C4-2B (cell line): ENCODE results near the gene MED29.

Source experiments
- H3K27ac ChIP-seq: fragments of 450-650 bp; 2 replicates; pipeline ENCODE4 v1.5.1; 2017
- ZFX ChIP-seq: fragments of 450-650 bp; IDR thresholded peaks from 2 replicates; pipeline ENCODE4 v1.6.1; 2017
- TF ChIP-seq, protein P1 (sequence below): fragments of 450-650 bp; conservative IDR thresholded peaks from 2 replicates; pipeline ENCODE4 v1.5.1; 2017; ENCODE audit warnings: mild to moderate bottlenecking

Gene MED29

DNA sequence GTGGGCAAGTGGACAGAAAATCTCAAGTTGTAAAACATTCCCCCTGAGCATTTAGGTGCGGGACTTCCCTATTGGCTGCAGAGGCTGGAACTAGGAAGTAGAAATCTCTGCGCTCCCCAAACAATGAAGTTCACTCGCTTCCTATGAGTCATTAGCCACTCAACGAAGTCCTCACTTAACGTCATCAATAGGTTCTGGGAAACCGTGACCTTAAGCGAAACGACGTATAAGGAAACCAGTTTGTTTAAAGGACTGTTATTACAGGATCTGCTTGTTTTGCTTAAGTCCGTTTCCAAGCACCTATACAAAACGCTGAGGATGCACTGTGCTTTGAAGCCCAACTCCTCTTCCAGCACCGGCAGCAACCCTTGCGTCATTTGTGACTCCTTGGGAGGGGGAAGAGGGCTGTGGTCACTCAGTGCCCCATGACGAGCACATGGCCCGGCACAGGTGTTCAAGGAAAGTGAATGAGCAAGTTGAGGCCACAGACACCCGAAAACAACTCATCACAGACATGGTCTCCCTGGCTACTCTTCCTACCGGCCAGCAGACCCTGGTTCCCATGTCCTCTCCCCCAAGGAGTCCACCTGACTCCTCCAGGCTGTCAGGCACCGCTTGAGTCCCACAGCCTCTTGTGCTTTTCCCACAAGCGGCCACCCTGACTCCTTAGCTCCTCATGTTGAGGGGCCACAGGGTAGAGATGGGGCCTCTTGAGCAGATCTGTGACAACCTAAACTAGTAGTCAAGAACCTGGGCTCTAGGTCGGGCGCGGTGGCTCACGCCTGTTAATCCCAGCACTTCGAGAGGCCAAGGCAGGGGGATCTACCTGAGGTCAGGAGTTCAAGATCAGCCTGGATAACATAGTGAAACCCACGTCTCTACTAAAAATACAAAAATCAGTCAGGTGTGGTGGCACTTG is 39.8 kb downstream of the MED29 start:
- H3K27ac ChIP-seq: peak overlapping the region; percentile 87
- TF ChIP-seq, protein P1, sequence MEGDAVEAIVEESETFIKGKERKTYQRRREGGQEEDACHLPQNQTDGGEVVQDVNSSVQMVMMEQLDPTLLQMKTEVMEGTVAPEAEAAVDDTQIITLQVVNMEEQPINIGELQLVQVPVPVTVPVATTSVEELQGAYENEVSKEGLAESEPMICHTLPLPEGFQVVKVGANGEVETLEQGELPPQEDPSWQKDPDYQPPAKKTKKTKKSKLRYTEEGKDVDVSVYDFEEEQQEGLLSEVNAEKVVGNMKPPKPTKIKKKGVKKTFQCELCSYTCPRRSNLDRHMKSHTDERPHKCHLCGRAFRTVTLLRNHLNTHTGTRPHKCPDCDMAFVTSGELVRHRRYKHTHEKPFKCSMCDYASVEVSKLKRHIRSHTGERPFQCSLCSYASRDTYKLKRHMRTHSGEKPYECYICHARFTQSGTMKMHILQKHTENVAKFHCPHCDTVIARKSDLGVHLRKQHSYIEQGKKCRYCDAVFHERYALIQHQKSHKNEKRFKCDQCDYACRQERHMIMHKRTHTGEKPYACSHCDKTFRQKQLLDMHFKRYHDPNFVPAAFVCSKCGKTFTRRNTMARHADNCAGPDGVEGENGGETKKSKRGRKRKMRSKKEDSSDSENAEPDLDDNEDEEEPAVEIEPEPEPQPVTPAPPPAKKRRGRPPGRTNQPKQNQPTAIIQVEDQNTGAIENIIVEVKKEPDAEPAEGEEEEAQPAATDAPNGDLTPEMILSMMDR: no peak
- no peak for TF ChIP-seq ZFX

DNA sequence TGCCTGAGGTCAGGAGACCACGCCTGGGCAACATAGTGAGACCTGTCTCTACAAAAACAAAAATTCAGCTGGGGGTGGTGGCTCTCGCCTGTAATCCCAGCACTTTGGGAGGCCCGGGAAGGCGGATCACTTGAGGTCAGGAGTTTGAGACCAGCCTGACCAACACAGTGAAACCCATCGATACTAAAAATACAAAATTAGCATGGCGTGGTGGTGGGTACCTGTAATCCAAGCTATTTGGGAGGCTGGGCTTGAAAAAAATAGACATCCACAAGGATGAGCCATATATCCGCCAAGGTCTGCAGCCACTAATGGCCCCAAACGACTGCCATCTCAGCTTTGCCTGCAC is 41.5 kb downstream of the MED29 start:
- TF ChIP-seq, protein P1: no peak
- no peak for TF ChIP-seq ZFX
- H3K27ac ChIP-seq: peak overlapping the region; percentile 87

DNA sequence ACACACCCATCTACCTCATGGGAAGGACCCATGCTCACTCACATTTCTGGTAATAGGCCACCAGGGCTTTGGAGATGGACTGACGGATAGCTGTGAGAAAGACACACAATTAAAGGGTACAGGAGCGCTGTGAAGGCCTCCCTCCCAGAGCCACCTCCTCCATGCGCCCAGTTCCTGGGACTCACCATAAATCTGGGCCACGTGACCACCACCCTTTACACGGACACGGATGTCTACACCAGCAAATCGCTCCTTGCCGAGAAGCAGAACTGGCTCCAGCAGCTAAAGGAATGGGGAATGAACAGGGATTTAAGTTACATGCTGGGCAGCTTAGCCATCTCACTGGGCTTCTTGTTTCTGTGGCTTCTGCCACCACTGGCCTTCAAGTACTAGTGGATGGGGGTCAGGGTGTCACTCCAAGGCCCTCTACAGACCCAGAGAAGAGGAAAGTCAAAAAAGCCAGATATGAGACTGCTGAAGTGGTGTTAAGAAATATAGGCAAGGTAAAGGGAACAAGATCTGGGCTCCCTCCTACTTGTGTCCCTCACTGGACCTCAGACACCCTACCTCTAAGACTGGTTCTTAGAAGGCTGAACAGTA is 42.4 kb downstream of the MED29 start:
- H3K27ac ChIP-seq: peak overlapping the region; percentile 95

DNA sequence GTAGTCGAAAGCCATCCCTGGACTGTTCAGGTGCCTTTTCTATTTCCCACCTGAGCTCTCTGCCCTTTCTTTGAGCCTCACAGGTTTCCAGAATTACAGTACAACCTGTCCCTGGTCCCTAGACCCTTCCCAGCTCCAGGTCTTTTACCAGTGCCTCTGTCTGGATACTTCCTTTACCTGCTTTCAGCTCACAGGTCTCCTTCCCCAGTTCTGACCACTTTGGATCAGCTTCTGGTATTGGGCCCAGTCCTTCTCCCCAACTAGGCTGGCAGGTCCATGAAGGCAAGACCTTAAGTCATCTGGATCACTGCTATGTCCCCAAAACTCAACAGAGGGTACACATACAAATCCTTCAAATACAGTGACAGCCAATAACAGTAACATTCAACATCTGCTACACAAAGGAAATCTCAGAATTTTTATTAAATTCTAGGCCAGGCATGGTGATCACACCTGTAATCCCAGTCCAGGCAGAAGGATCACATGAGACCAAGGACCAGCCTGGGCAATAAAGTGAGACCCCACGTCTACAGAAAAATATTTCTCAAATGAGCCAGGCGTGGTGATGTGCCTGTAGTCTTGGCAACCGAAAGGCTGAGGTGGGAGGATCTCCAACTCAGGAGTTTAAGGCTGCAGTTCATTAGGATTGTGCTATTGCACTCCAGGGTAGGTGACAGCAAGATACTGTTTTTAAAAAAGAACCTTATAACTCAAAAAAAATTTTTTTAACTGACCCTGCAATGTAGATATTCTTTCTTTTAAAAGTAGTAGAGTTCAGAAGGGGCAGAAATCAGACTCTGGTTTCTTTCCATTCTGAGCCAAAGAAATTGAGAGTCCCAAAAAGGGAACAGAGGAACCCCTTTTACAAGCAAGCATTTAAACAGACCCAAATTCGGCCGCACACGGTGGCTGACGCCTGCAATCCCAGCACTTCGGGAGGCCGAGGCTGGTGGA is 43.2 kb downstream of the MED29 start:
- peak overlapping the region; percentile 95 for H3K27ac ChIP-seq
- TF ChIP-seq, protein P1: no peak
- no peak for TF ChIP-seq ZFX

More for the DNA sequence above, 42.4 kb downstream of the MED29 start:
- no peak for TF ChIP-seq ZFX
- TF ChIP-seq, protein P1: no peak

DNA sequence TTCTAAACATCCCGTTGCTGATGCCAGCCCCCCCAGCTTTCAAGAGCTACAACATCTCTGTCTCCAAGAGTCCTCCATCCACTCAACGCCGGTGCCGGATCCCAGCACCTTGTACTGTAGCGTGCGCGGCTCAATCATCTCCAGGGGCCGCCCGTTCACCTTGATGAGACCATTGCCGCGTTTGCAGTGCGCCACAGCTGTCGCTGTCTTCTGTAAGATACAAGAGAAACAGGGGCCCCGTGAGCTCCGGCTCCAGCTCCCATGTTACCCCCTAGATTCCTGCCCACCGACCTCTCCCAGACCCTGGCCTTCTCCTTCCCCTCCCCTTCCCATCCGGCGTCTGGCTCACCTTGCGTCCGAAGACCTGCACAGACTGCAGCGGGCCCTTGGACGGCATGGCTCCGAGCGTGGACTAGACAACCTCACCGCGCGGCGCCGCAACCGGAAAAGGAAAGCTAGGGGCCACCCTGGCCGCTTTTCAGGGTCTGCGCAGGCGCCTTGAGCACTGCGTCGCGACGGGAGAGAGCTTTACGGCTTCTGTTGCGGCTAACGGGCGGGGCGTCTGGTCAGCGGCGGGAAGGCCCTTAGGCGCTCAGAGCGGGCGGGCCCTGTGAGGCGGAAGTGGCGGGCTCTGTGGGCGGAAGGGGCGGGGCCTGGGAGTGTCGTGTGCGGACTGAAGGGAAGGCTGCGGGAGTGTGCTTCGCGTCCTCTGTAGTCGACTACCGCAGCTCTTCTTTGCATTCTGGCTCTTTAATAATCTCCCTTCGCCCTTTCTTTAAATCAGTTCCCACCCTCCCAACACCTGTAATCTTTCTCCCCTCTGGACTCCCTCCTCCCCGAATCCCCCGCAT is 44.5 kb downstream of the MED29 start, which contains the start of gene RPS16:
Gene RPS16 (minus strand): TSS at position 451 of the 851 bp plus-strand sequence. CDS start 54 bp downstream, at position 397.
- TF ChIP-seq ZFX: no peak
- TF ChIP-seq, protein P1: no peak
- H3K27ac ChIP-seq: peak within 1 kb of the TSS; percentile 95

DNA sequence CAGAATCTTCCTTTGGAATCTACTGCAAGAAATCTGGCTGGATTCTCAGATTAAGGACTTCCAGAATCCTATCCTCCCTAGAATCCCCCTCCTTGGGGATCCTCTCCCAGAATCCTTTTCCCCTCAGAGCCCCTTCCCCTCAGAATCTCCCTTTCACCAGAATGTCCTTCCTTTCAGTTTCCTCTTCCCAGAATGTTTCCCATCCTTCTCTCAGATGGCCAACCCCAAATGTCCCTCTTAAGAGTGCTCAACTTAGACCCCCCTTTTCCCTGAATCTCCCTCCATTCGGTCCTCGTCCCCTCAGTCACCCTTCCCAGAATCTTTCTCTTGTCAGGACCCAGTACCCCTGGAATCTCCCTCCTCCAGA is 45.2 kb downstream of the MED29 start:
- TF ChIP-seq, protein P1: no peak
- TF ChIP-seq ZFX: no peak
- H3K27ac ChIP-seq: peak overlapping the region; percentile 95
